NCI-H2171 treated with DMSO at 0.1 percent for 48 hours (cell line): ENCODE data around the gene DDC.

ENCODE experiments used
- DNase-seq: peaks from one replicate; lab custom pipeline; 2025; lab: John Stamatoyannopoulos, UW

Gene DDC

DNA sequence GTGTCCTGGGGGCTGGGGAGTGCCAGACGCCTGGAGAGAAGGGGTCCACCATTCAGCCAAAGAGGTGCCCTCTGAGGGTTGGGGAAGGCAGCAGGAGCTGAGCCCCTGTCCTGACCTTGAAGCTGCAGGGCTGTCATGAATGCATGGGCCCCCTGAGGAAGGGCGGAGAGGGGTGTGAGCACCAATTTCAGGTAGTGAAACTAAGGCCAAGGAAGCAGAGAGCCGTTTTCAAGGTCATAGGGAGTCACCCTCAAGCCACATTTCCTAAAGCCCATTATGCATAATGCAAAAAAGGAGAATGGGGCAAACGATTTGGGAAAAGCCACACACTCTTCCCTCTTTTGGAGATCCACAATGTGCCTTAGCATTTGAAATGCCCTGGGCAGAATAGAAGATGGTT lies 152.2 kb downstream of the DDC start:
- no peak for DNase-seq

DNA sequence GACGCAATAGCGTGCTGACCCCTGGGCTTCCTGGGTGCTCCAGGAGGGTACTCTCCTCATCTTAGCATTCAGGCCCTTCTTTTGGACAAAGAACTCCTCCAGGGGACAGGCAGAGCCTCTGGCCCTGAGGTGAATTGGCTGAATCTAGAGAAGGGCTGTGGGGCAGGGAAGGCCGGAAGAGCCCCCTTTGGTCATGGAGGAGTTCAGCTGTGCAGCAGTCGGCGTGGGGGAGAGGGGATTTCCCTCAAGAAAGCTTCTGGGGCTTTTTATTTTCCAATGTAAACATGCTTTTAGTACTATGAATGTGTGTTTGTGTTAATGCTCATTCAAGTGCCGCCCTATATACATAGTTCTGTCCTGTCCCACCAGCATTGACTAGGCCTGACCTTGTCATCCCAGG lies 153.9 kb downstream of the DDC start:
- no peak for DNase-seq

DNA sequence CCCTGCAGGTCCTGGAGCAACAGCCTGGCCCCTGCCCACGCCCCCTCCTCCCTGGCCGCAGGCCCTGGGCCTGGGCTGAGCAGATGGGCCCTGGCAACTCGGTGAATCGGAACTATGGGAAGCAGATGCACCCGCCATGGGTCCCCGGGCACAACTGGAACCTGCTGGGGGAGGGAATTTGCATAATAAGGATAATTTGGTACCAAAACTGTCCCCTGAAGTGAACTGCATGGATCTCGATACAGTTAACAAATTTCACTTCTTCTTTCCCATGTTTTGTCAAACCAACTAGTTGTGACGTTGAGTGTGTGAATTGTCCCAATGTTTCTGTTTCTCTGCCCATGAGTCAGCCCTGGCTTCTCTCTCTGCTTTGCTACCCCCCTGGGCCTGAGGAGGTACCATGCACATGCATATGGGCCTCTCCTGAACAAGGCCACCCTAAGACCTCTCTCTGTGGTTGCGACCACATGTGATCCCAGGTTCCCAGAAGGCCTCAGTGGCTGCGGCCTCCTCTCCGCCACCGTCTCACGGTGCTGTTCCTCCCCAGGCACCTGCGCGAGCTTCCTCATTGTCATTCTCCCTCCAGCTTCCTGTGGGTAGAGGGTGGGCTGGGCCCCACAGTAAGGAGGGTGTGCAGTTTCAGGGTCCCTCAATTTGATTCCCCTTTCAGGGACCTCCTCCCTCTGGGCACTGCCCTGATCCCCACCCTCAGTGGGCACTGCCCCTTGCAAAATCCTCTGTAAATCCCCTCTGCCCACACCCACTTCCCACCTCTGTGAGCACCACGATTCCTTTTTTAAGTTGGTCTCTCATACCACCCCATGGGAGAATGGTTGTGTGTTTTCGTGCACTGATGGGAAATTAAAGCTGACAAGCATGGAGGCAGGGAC lies 155.1 kb downstream of the DDC start:
- DNase-seq: no peak
